Thoracic aorta (tissue), 2 donors: ENCODE data around the gene PAX2. TPM values are rescaled to one million over a fixed set of nuclear protein-coding genes. Genes with fewer than 3 reads are reported as not detected.

Source experiments
- ATAC-seq: fragments of 150-250 bp; one replicate; pipeline ENCODE4 v1.8.0; 2017; ENCODE audit warnings: low read depth; ENCODE audit not compliant: insufficient number of reproducible peaks, low FRiP score
- DNase-seq: peaks from one replicate; pipeline ENCODE4 v3.0.0-alpha.2; 2020; ENCODE audit warnings: low spot score
- H3K27ac ChIP-seq, 2 donors: fragments of 200-600 bp; sonication (generic); 1 replicate in 1 of 2; 2 replicates in 1 of 2; pipeline ENCODE4 v1.5.1; 2016; ENCODE audit warnings: mild to moderate bottlenecking in 2 of 2, moderate library complexity in 2 of 2
- H3K27me3 ChIP-seq: fragments of 200-600 bp; sonication (generic); replicated peaks from 2 replicates; pipeline ENCODE4 v1.6.0; 2016; ENCODE audit warnings: mild to moderate bottlenecking; ENCODE audit not compliant: insufficient read depth
- H3K36me3 ChIP-seq: fragments of 200-600 bp; sonication (generic); one replicate; pipeline ENCODE4 v1.5.1; 2016
- H3K4me1 ChIP-seq, 2 donors: fragments of 200-600 bp; sonication (generic); 1 replicate in 1 of 2; 2 replicates in 1 of 2; pipeline versions ENCODE4 v1.5.1 to v1.6.0; 2016; ENCODE audit warnings: low read depth in 2 of 2, mild to moderate bottlenecking in 1 of 2; ENCODE audit not compliant: control insufficient read depth in 1 of 2
- H3K4me3 ChIP-seq: fragments of 200-600 bp; sonication (generic); 2 replicates; pipeline ENCODE4 v1.5.1; 2016; ENCODE audit warnings: mild to moderate bottlenecking
- H3K9me3 ChIP-seq: fragments of 200-600 bp; sonication (generic); 2 replicates; pipeline ENCODE4 v1.5.1; 2016
- CTCF ChIP-seq: fragments of 200-600 bp; sonication (generic); IDR thresholded peaks from one replicate; pipeline ENCODE4 v1.5.1; 2019; ENCODE audit warnings: antibody characterized with exemption
- total RNA-seq, 2 donors: library from RNA; depleted of rRNA; stranded (reverse); fragments of >200 nt; gene quantifications; one replicate each; pipeline versions ENCODE4 v1.1.0 to v1.2.3, GENCODE V29; 2016

The PAX2 gene
- total RNA-seq, 2 donors from 2014 or later: not detected

- Histone ChIP-seq H3K4me1 (no peaks in the 10 kb centered on the region), H3K27me3 (no peaks in the 10 kb centered on the region), H3K9me3 (no peaks in the 10 kb centered on the region), H3K36me3 (no peaks in the 10 kb centered on the region), H3K4me3 (no peak overlapping the region), H3K27ac (no peak overlapping the region)
- no peak for TF ChIP-seq CTCF
- DNase-seq (no peak), ATAC-seq (no peak)
Observed at GRCh38 chr10:100866010-100866409, 120.6 kb downstream of the PAX2 start.

- no peak for TF ChIP-seq CTCF
- no peak for DNase-seq
- H3K27ac ChIP-seq: no peak overlapping the region
- H3K27me3 ChIP-seq: no peaks in the 10 kb centered on the region
- no peaks in the 10 kb centered on the region for H3K4me1 ChIP-seq
- no peaks in the 10 kb centered on the region for H3K9me3 ChIP-seq
- no peak for ATAC-seq
- no peak overlapping the region for H3K4me3 ChIP-seq
- no peaks in the 10 kb centered on the region for H3K36me3 ChIP-seq
Observed at GRCh38 chr10:100866575-100867098, 121.3 kb downstream of the PAX2 start.

- no peak for ATAC-seq
- H3K36me3 ChIP-seq: no peaks in the 10 kb centered on the region
- no peak for DNase-seq
- H3K27me3 ChIP-seq: no peaks in the 10 kb centered on the region
- no peaks in the 10 kb centered on the region for H3K4me1 ChIP-seq
- H3K9me3 ChIP-seq: no peaks in the 10 kb centered on the region
- no peak overlapping the region for H3K27ac ChIP-seq
- TF ChIP-seq CTCF: no peak
- no peak overlapping the region for H3K4me3 ChIP-seq
Observed at GRCh38 chr10:100867261-100867963, 122.0 kb downstream of the PAX2 start.

GRCh38 chr10:100868382-100868781, 123.0 kb downstream of the PAX2 start:
- ATAC-seq: no peak
- Histone ChIP-seq H3K27me3 (no peaks in the 10 kb centered on the region), H3K27ac (no peak overlapping the region), H3K9me3 (no peaks in the 10 kb centered on the region), H3K4me3 (no peak overlapping the region), H3K4me1 (no peaks in the 10 kb centered on the region), H3K36me3 (no peaks in the 10 kb centered on the region)
- no peak for TF ChIP-seq CTCF
- no peak for DNase-seq

GRCh38 chr10:100869399-100869798, 124.0 kb downstream of the PAX2 start:
- TF ChIP-seq CTCF: no peak
- no peak for DNase-seq

More at GRCh38 chr10:100869399-100869798, 124.0 kb downstream of the PAX2 start:
- Histone ChIP-seq H3K4me1 (no peaks in the 10 kb centered on the region), H3K9me3 (no peaks in the 10 kb centered on the region), H3K27ac (no peak overlapping the region), H3K36me3 (no peaks in the 10 kb centered on the region), H3K27me3 (no peaks in the 10 kb centered on the region), H3K4me3 (no peak overlapping the region)
- ATAC-seq: no peak
